Subcutaneous abdominal adipose tissue (tissue), 5 donors: ENCODE data around the gene A2M.

Experiments
- H3K27ac ChIP-seq: one replicate; pipeline ENCODE4 v1.7.0; 2013; ENCODE audit warnings: low read depth, mild to moderate bottlenecking, inconsistent platforms, low read length, moderate library complexity
- H3K27me3 ChIP-seq, 5 donors: one replicate each; pipeline ENCODE4 v1.7.0; 2013; ENCODE audit warnings: low read length in 5 of 5, inconsistent platforms in 1 of 5; ENCODE audit not compliant: control insufficient read depth in 5 of 5, insufficient read depth in 4 of 5
- H3K36me3 ChIP-seq, 5 donors: one replicate each; pipeline ENCODE4 v1.7.0; 2013; ENCODE audit warnings: low read length in 5 of 5; ENCODE audit not compliant: control insufficient read depth in 5 of 5, insufficient read depth in 5 of 5
- H3K4me1 ChIP-seq, 5 donors: one replicate each; pipeline ENCODE4 v1.7.0; 2013; ENCODE audit warnings: low read length in 5 of 5, mild to moderate bottlenecking in 3 of 5, moderate library complexity in 1 of 5; ENCODE audit not compliant: control insufficient read depth in 5 of 5, insufficient read depth in 5 of 5
- H3K4me3 ChIP-seq, 5 donors: one replicate each; pipeline ENCODE4 v1.7.0; 2013; ENCODE audit warnings: low read length in 5 of 5, low read depth in 1 of 5
- H3K9ac ChIP-seq, 5 donors: one replicate each; pipeline ENCODE4 v1.7.0; 2013; ENCODE audit warnings: low read length in 5 of 5, mild to moderate bottlenecking in 4 of 5, moderate library complexity in 3 of 5
- H3K9me3 ChIP-seq, 5 donors: one replicate each; pipeline ENCODE4 v1.7.0; 2013; ENCODE audit warnings: low read length in 5 of 5; ENCODE audit not compliant: control insufficient read depth in 5 of 5
- donor health status: healthy.
- donor health status: healthy.
- donor health status: healthy.
- donor health status: healthy.
- donor health status: healthy.

Gene A2M

GRCh38 chr12:9087087-9087835 is 28.5 kb downstream of the A2M start:
- Histone ChIP-seq H3K9me3 (peaks cover 0 to 6% (median 0%) of the 10 kb centered on the region in 5 donors), H3K27ac (no peak overlapping the region), H3K4me1 (peaks cover 0 to 2% (median 0%) of the 10 kb centered on the region in 5 donors), H3K27me3 (no peaks in the 10 kb centered on the region), H3K36me3 (peaks cover 11 to 46% (median 42%) of the 10 kb centered on the region in 5 donors), H3K4me3 (no peak overlapping the region), H3K9ac (no peak overlapping the region)

GRCh38 chr12:9086087-9086486 is 29.6 kb downstream of the A2M start:
- H3K9ac ChIP-seq: no peak overlapping the region
- no peaks in the 10 kb centered on the region for H3K27me3 ChIP-seq
- no peak overlapping the region for H3K27ac ChIP-seq
- peaks cover 11 to 41% (median 35%) of the 10 kb centered on the region in 5 donors for H3K36me3 ChIP-seq
- H3K9me3 ChIP-seq: peaks cover 0 to 6% (median 0%) of the 10 kb centered on the region in 5 donors
- H3K4me3 ChIP-seq: no peak overlapping the region
- H3K4me1 ChIP-seq: peaks cover 0 to 4% (median 0%) of the 10 kb centered on the region in 5 donors

GRCh38 chr12:9084417-9084816 is 31.3 kb downstream of the A2M start:
- Histone ChIP-seq H3K27ac (no peak overlapping the region), H3K9ac (no peak overlapping the region), H3K4me1 (peaks cover 0 to 4% (median 0%) of the 10 kb centered on the region in 5 donors), H3K4me3 (no peak overlapping the region), H3K36me3 (peaks cover 3 to 36% (median 25%) of the 10 kb centered on the region in 5 donors), H3K27me3 (no peaks in the 10 kb centered on the region), H3K9me3 (peaks cover 0 to 6% (median 0%) of the 10 kb centered on the region in 5 donors)

GRCh38 chr12:9083793-9084192 is 31.9 kb downstream of the A2M start:
- Histone ChIP-seq H3K27me3 (no peaks in the 10 kb centered on the region), H3K36me3 (peaks cover 7 to 43% (median 26%) of the 10 kb centered on the region in 5 donors)

GRCh38 chr12:9081667-9082427 is 33.9 kb downstream of the A2M start:
- no peak overlapping the region for H3K4me3 ChIP-seq
- H3K27me3 ChIP-seq: no peaks in the 10 kb centered on the region
- H3K4me1 ChIP-seq: peaks cover 0 to 4% (median 0%) of the 10 kb centered on the region in 5 donors
- peaks cover 9 to 55% (median 38%) of the 10 kb centered on the region in 5 donors for H3K36me3 ChIP-seq
- no peak overlapping the region for H3K27ac ChIP-seq
- peaks cover 0 to 6% (median 0%) of the 10 kb centered on the region in 5 donors for H3K9me3 ChIP-seq
- no peak overlapping the region for H3K9ac ChIP-seq

More at GRCh38 chr12:9083793-9084192, 31.9 kb downstream of the A2M start:
- Histone ChIP-seq H3K4me1 (peaks cover 0 to 4% (median 0%) of the 10 kb centered on the region in 5 donors), H3K4me3 (no peak overlapping the region), H3K9ac (no peak overlapping the region), H3K27ac (no peak overlapping the region), H3K9me3 (peaks cover 0 to 6% (median 0%) of the 10 kb centered on the region in 5 donors)

- Histone ChIP-seq H3K36me3 (peaks cover 13 to 68% (median 51%) of the 10 kb centered on the region in 5 donors), H3K27ac (no peak overlapping the region), H3K27me3 (no peaks in the 10 kb centered on the region), H3K4me3 (no peak overlapping the region), H3K9me3 (peaks cover 0 to 6% (median 0%) of the 10 kb centered on the region in 5 donors), H3K9ac (no peak overlapping the region), H3K4me1 (peaks cover 0 to 4% (median 0%) of the 10 kb centered on the region in 5 donors)
Observed at GRCh38 chr12:9079883-9080675, 35.6 kb downstream of the A2M start.

- Histone ChIP-seq H3K9me3 (peaks cover 0 to 4% (median 0%) of the 10 kb centered on the region in 5 donors), H3K4me1 (peaks cover 0 to 4% (median 0%) of the 10 kb centered on the region in 5 donors), H3K4me3 (no peak overlapping the region), H3K9ac (no peak overlapping the region), H3K36me3 (peaks cover 13 to 73% (median 55%) of the 10 kb centered on the region in 5 donors), H3K27ac (no peak overlapping the region), H3K27me3 (no peaks in the 10 kb centered on the region)
Observed at GRCh38 chr12:9079082-9079481, 36.6 kb downstream of the A2M start.

GRCh38 chr12:9077152-9078031 is 38.3 kb downstream of the A2M start:
- H3K4me3 ChIP-seq: no peak overlapping the region
- H3K9ac ChIP-seq: no peak overlapping the region
- peaks cover 0 to 15% (median 3%) of the 10 kb centered on the region in 5 donors for H3K4me1 ChIP-seq
- H3K27ac ChIP-seq: no peak overlapping the region
- H3K36me3 ChIP-seq: peaks cover 13 to 79% (median 70%) of the 10 kb centered on the region in 5 donors
- H3K27me3 ChIP-seq: no peaks in the 10 kb centered on the region
- no peaks in the 10 kb centered on the region for H3K9me3 ChIP-seq

- peaks cover 13 to 80% (median 73%) of the 10 kb centered on the region in 5 donors for H3K36me3 ChIP-seq
- no peaks in the 10 kb centered on the region for H3K27me3 ChIP-seq
- no peak overlapping the region for H3K4me3 ChIP-seq
- H3K4me1 ChIP-seq: peaks cover 0 to 12% (median 0%) of the 10 kb centered on the region in 5 donors
- H3K27ac ChIP-seq: no peak overlapping the region
- no peak overlapping the region for H3K9ac ChIP-seq
- H3K9me3 ChIP-seq: no peaks in the 10 kb centered on the region
Observed at GRCh38 chr12:9076733-9077132, 39.0 kb downstream of the A2M start.
